Mammary epithelial cell (primary cell): Measurements from ENCODE around the gene SGCA.

ENCODE experiments used
- CTCF ChIP-seq, 2 donors: IDR thresholded peaks in 1 of 2; conservative IDR thresholded peaks in 1 of 2; 2 replicates each; pipeline ENCODE4 v1.5.1; 2011 to 2012; ENCODE audit warnings: inconsistent platforms in 2 of 2, low read length in 2 of 2, mild to moderate bottlenecking in 2 of 2, control low read depth in 1 of 2, low read depth in 1 of 2; ENCODE audit not compliant: insufficient read depth in 1 of 2; ENCODE audit errors: extremely low read depth in 1 of 2
- EZH2 ChIP-seq: IDR thresholded peaks from 2 replicates; pipeline ENCODE4 v1.6.1; 2012; ENCODE audit warnings: low read length, inconsistent platforms, borderline replicate concordance

- TF ChIP-seq CTCF (conservative IDR thresholded peaks at IDR 0.05 in 1 of 2, IDR thresholded peaks at IDR 0.05 in 1 of 2; ENCODE audit: extremely low read depth in 1 of 2, insufficient read depth in 1 of 2, low read depth in 1 of 2, low read length in 2 of 2) (no peak), EZH2 (no peak)
Observed at GRCh38 chr17:50210240-50211225, 44.7 kb downstream of the SGCA start.
